ENCODE measurements around the gene OTOP3. TPM values are rescaled to one million over a fixed set of nuclear protein-coding genes. Genes with fewer than 3 reads are reported as not detected.

Gene OTOP3
- total and polyA plus RNA-seq, 2 experiments from 2014 or later: not detected

DNA sequence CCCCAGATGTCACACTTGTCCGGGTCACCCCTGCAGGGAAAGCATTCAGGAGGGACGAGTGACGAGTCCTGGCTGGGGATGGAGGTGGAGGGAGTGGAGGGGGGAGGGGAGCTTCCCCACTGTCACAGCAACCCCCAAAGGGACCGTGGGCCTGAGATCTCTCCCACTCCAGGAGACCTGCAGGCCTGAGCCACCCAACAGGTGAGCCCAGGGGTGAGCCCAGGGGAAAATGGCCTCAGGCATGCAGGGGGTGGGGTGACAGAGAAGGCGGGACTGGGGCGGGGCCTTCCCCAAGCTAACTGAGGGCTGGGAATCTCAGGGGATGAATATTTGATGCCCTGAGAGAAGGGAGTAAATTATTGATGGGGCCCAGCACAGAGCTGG is 15.1 kb upstream of the OTOP3 start (continued):
- TF ChIP-seq, protein P1, sequence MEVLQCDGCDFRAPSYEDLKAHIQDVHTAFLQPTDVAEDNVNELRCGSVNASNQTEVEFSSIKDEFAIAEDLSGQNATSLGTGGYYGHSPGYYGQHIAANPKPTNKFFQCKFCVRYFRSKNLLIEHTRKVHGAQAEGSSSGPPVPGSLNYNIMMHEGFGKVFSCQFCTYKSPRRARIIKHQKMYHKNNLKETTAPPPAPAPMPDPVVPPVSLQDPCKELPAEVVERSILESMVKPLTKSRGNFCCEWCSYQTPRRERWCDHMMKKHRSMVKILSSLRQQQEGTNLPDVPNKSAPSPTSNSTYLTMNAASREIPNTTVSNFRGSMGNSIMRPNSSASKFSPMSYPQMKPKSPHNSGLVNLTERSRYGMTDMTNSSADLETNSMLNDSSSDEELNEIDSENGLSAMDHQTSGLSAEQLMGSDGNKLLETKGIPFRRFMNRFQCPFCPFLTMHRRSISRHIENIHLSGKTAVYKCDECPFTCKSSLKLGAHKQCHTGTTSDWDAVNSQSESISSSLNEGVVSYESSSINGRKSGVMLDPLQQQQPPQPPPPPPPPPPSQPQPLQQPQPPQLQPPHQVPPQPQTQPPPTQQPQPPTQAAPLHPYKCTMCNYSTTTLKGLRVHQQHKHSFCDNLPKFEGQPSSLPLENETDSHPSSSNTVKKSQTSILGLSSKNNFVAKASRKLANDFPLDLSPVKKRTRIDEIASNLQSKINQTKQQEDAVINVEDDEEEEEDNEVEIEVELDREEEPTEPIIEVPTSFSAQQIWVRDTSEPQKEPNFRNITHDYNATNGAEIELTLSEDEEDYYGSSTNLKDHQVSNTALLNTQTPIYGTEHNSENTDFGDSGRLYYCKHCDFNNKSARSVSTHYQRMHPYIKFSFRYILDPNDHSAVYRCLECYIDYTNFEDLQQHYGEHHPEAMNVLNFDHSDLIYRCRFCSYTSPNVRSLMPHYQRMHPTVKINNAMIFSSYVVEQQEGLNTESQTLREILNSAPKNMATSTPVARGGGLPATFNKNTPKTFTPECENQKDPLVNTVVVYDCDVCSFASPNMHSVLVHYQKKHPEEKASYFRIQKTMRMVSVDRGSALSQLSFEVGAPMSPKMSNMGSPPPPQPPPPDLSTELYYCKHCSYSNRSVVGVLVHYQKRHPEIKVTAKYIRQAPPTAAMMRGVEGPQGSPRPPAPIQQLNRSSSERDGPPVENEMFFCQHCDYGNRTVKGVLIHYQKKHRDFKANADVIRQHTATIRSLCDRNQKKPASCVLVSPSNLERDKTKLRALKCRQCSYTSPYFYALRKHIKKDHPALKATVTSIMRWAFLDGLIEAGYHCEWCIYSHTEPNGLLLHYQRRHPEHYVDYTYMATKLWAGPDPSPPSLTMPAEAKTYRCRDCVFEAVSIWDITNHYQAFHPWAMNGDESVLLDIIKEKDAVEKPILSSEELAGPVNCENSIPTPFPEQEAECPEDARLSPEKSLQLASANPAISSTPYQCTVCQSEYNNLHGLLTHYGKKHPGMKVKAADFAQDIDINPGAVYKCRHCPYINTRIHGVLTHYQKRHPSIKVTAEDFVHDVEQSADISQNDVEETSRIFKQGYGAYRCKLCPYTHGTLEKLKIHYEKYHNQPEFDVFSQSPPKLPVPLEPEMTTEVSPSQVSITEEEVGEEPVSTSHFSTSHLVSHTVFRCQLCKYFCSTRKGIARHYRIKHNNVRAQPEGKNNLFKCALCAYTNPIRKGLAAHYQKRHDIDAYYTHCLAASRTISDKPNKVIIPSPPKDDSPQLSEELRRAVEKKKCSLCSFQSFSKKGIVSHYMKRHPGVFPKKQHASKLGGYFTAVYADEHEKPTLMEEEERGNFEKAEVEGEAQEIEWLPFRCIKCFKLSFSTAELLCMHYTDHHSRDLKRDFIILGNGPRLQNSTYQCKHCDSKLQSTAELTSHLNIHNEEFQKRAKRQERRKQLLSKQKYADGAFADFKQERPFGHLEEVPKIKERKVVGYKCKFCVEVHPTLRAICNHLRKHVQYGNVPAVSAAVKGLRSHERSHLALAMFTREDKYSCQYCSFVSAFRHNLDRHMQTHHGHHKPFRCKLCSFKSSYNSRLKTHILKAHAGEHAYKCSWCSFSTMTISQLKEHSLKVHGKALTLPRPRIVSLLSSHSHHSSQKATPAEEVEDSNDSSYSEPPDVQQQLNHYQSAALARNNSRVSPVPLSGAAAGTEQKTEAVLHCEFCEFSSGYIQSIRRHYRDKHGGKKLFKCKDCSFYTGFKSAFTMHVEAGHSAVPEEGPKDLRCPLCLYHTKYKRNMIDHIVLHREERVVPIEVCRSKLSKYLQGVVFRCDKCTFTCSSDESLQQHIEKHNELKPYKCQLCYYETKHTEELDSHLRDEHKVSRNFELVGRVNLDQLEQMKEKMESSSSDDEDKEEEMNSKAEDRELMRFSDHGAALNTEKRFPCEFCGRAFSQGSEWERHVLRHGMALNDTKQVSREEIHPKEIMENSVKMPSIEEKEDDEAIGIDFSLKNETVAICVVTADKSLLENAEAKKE (CRISPR knock-in tag; IDR thresholded peaks at IDR 0.05): no peak
- no peak for TF ChIP-seq ZNF331 (CRISPR knock-in tag; IDR thresholded peaks at IDR 0.05; ENCODE audit: low read depth)
- no peak for TF ChIP-seq EZH2phosphoT487 (IDR thresholded peaks at IDR 0.05; ENCODE audit: unreplicated experiment)
- no peak for TF ChIP-seq JUNB (IDR thresholded peaks at IDR 0.05; ENCODE audit: unreplicated experiment)

- H3K79me2 ChIP-seq (replicated peaks; ENCODE audit: insufficient read depth): no peaks in the 10 kb centered on the region
- H2AFZ ChIP-seq: peak overlapping the region; percentile 47; the same call in 1 of the 2 replicates
- no peaks in the 10 kb centered on the region for H3K9me2 ChIP-seq (ENCODE audit: insufficient read depth)
- no peaks in the 10 kb centered on the region for H3K9me3 Mint-ChIP-seq
- no peak overlapping the region for H3K27ac Mint-ChIP-seq
- H3K36me3 Mint-ChIP-seq (ENCODE audit: low read depth): no peaks in the 10 kb centered on the region
- H3K36me3 ChIP-seq (ENCODE audit: insufficient read depth): no peaks in the 10 kb centered on the region
- H3K27me3 ChIP-seq (ENCODE audit: insufficient read depth): peaks cover 55% of the 10 kb centered on the region
- peaks cover 16% of the 10 kb centered on the region for H3K4me1 ChIP-seq (ENCODE audit: insufficient read depth)
- peak overlapping the region; percentile 26; the same call in 1 of the 2 replicates for H3K4me2 ChIP-seq
- no peaks in the 10 kb centered on the region for H3F3A ChIP-seq (replicated peaks; ENCODE audit: low read depth)
- DNase-seq (ENCODE audit: low spot score) (no peak), ATAC-seq (peak; percentile 2; the same call in 2 of the 3 replicates)
- H3K27me3 Mint-ChIP-seq (ENCODE audit: insufficient read depth, low read depth, poor library complexity): peaks cover 48% of the 10 kb centered on the region
- H4K20me1 ChIP-seq (replicated peaks; ENCODE audit: insufficient read depth): no peaks in the 10 kb centered on the region
- H3K4me3 ChIP-seq: no peak overlapping the region
- H3K4me1 Mint-ChIP-seq: peaks cover 7% of the 10 kb centered on the region
- H3K27ac ChIP-seq (ENCODE audit: low read depth): no peak overlapping the region
- no peak overlapping the region; the same call in 2 of the 3 replicates for H3K4me3 Mint-ChIP-seq
- no peak for TF ChIP-seq CREB1 (CRISPR knock-in tag; IDR thresholded peaks at IDR 0.05; ENCODE audit: low read depth)
- no peak for TF ChIP-seq ZNF114 (CRISPR knock-in tag; IDR thresholded peaks at IDR 0.05)
- TF ChIP-seq, protein P1 (CRISPR knock-in tag; IDR thresholded peaks at IDR 0.05): no peak
- TF ChIP-seq STAT1 (IDR thresholded peaks at IDR 0.05; ENCODE audit: unreplicated experiment): no peak
- TF ChIP-seq EZH2phosphoT487 (IDR thresholded peaks at IDR 0.05; ENCODE audit: unreplicated experiment): no peak
- no peak for TF ChIP-seq EZH2 (IDR thresholded peaks at IDR 0.05; ENCODE audit: low read depth, unreplicated experiment)
Measured at GRCh38 chr17:74921026-74921681, 14.5 kb upstream of the OTOP3 start.

All from GM23338 (cell line).